GM12878 (cell line): ENCODE measurements around the gene LAP3. TPM values are rescaled to one million over a fixed set of nuclear protein-coding genes. Genes with fewer than 3 reads are reported as not detected.

Source experiments
- ATF7 ChIP-seq: fragments of 450-650 bp; IDR thresholded peaks from 2 replicates; pipeline ENCODE4 v1.6.1; 2016; ENCODE audit warnings: low read depth, mild to moderate bottlenecking
- GATAD2B ChIP-seq: fragments of 450-650 bp; conservative IDR thresholded peaks from 2 replicates; pipeline ENCODE4 v1.6.1; 2017; ENCODE audit warnings: low read depth, mild to moderate bottlenecking, moderate library complexity
- IKZF2 ChIP-seq, 2 experiments: fragments of 450-650 bp; IDR thresholded peaks; 2 replicates each; pipeline ENCODE4 v1.6.1; 2017; ENCODE audit warnings: mild to moderate bottlenecking in 2 of 2, moderate library complexity in 2 of 2
- IRF4 ChIP-seq: IDR thresholded peaks from 2 replicates; pipeline ENCODE4 v1.6.1; 2011; ENCODE audit warnings: low read depth, low read length
- LARP7 ChIP-seq: fragments of 450-650 bp; IDR thresholded peaks from 2 replicates; pipeline ENCODE4 v1.6.1; 2017; ENCODE audit warnings: mild to moderate bottlenecking
- MEF2A ChIP-seq: IDR thresholded peaks from 2 replicates; pipeline ENCODE4 v1.6.1; 2011; ENCODE audit warnings: low read depth, mild to moderate bottlenecking, low read length, moderate library complexity; ENCODE audit not compliant: insufficient read depth
- MEF2B ChIP-seq: fragments of 450-650 bp; IDR thresholded peaks from 2 replicates; pipeline ENCODE4 v1.6.1; 2018; ENCODE audit warnings: mild to moderate bottlenecking, moderate library complexity; ENCODE audit not compliant: partially characterized antibody, poor library complexity, severe bottlenecking
- MXI1 ChIP-seq: fragments of 150-350 bp; IDR thresholded peaks from 2 replicates; pipeline ENCODE4 v1.6.1; 2011; ENCODE audit warnings: low read depth, mild to moderate bottlenecking, inconsistent platforms, low read length, improper control_type of control experiment
- MYB ChIP-seq: fragments of 150-350 bp; IDR thresholded peaks from 2 replicates; pipeline ENCODE4 v1.6.1; 2014; ENCODE audit warnings: mild to moderate bottlenecking, low read depth, low read length, borderline replicate concordance
- NBN ChIP-seq: fragments of 450-650 bp; IDR thresholded peaks from 2 replicates; pipeline ENCODE4 v1.6.1; 2016
- RELA ChIP-seq: fragments of 450-650 bp; IDR thresholded peaks from 2 replicates; pipeline ENCODE4 v1.8.0; 2014; ENCODE audit warnings: borderline replicate concordance; ENCODE audit not compliant: partially characterized antibody
- SP1 ChIP-seq: IDR thresholded peaks from one replicate; pipeline ENCODE4 v1.6.1; 2011; ENCODE audit warnings: low read depth, low read length
- SUZ12 ChIP-seq: fragments of 200-600 bp; sonication (generic); IDR thresholded peaks from one replicate; pipeline ENCODE4 v1.6.1; 2018; ENCODE audit warnings: antibody characterized with exemption, mild to moderate bottlenecking; ENCODE audit not compliant: unreplicated experiment
- WRNIP1 ChIP-seq: IDR thresholded peaks from 2 replicates; pipeline ENCODE4 v1.6.1; 2011; ENCODE audit warnings: low read depth, low read length, improper control_type of control experiment, borderline replicate concordance
- ZNF24 ChIP-seq: fragments of 450-650 bp; IDR thresholded peaks from 2 replicates; pipeline ENCODE4 v1.6.1; 2017; ENCODE audit warnings: antibody characterized with exemption, mild to moderate bottlenecking
- ZNF274 ChIP-seq: IDR thresholded peaks from one replicate; pipeline ENCODE4 v1.8.0; 2011; ENCODE audit not compliant: insufficient read length, insufficient read depth
- polyA plus RNA-seq, 11 experiments: library from polyadenylated mRNA; depleted of rRNA in 4 of 11; unstranded in 6 of 11; stranded (reverse) in 5 of 11; fragments of >200 nt; fragmentation: Nextera tagmentation in 4 of 11; fragmentation: Illumina TruSeq in 1 of 11; extraction: Ambion mirVana in 4 of 11; extraction: Trizol in 1 of 11; gene quantifications; 1 replicate in 1 of 11; 2 replicates in 10 of 11; pipeline versions ENCODE4 v1.2.1 to v1.2.3, GENCODE V29; 2011 to 2016; ENCODE audit warnings: inconsistent platforms in 2 of 11, missing spikeins in 2 of 11, low read depth in 1 of 11
- total RNA-seq, 4 experiments: library from RNA; depleted of rRNA in 3 of 4; stranded (reverse); fragments of >200 nt in 3 of 4; fragmentation: Illumina TruSeq in 1 of 4; extraction: Trizol in 1 of 4; gene quantifications; 2 replicates each; pipeline versions ENCODE4 v1.2.1 to v1.2.3, GENCODE V29; 2013 to 2021
- TF ChIP-seq, protein P1 (sequence below): IDR thresholded peaks from 2 replicates; pipeline ENCODE4 v1.6.1; 2012; ENCODE audit warnings: low read depth, low read length, improper control_type of control experiment
- TF ChIP-seq, protein P2 (sequence below): IDR thresholded peaks from 2 replicates; pipeline ENCODE4 v1.6.1; 2012; ENCODE audit warnings: low read depth, low read length, improper control_type of control experiment
- TF ChIP-seq, protein P3 (sequence below): fragments of 450-650 bp; IDR thresholded peaks from 2 replicates; pipeline ENCODE4 v1.6.1; 2017; ENCODE audit warnings: mild to moderate bottlenecking
- TF ChIP-seq, protein P4 (sequence below): fragments of 450-650 bp; IDR thresholded peaks from 2 replicates; pipeline ENCODE4 v1.6.1; 2017; ENCODE audit warnings: borderline replicate concordance
- TF ChIP-seq, protein P5 (sequence below): fragments of 450-650 bp; IDR thresholded peaks from 2 replicates; pipeline ENCODE4 v1.6.1; 2017; ENCODE audit warnings: mild to moderate bottlenecking, moderate library complexity

LAP3 gene
- total and polyA plus RNA-seq, 10 of the 15 experiments (the other 5 are each of a cell fraction or from before 2014, with no cell fraction given): 134 to 249 (median 204) TPM

DNA sequence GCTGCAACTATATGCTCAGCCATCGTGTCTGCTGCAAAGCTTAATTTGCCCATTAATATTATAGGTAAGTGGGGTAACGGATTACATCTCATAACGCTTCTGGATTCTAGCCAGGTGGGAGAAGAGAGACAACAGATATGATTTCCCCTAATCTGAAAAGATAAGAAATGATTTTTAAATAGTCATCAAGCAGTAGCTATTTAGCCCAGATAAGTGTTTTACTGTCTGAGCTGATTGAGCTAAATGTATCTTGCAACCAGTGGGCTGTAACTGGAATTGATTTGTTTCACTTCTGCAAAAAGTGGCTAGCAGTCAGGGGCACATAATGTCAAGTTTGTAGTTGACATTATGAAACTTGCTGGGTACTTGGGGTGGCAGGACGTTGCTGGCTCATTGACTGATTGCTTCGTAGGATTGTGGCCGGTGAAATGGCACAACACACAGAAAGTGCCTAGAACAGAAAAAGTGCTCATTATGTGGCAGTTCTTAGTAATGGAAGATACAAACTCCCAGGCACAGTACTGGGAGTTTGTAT lies 18.5 kb downstream of the LAP3 start (continued):
- TF ChIP-seq MEF2A (no peak), IKZF2 (IDR thresholded peaks at IDR 0.05) (peak; percentile 71 to 84), WRNIP1 (no peak), NBN (0 out of 2 replicates have a peak, but pooled peaks have one; percentile 27), MYB (no peak), ATF7 (peak; percentile 46; the same call in 1 of the 2 replicates), GATAD2B (peak; percentile 74; the same call in 1 of the 2 replicates), ZNF24 (peak; percentile 64; the same call in 1 of the 2 replicates), IRF4 (peak; percentile 84), SP1 (peak; percentile 16), SUZ12 (no peak), RELA (no peak), ZNF274 (no peak), LARP7 (no peak), MXI1 (peak; percentile 42; the same call in 1 of the 2 replicates), MEF2B (peak; percentile 29)
- TF ChIP-seq, protein P1, sequence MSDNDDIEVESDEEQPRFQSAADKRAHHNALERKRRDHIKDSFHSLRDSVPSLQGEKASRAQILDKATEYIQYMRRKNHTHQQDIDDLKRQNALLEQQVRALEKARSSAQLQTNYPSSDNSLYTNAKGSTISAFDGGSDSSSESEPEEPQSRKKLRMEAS: no peak
- TF ChIP-seq, protein P2, sequence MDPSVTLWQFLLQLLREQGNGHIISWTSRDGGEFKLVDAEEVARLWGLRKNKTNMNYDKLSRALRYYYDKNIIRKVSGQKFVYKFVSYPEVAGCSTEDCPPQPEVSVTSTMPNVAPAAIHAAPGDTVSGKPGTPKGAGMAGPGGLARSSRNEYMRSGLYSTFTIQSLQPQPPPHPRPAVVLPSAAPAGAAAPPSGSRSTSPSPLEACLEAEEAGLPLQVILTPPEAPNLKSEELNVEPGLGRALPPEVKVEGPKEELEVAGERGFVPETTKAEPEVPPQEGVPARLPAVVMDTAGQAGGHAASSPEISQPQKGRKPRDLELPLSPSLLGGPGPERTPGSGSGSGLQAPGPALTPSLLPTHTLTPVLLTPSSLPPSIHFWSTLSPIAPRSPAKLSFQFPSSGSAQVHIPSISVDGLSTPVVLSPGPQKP: no peak
- TF ChIP-seq, protein P3, sequence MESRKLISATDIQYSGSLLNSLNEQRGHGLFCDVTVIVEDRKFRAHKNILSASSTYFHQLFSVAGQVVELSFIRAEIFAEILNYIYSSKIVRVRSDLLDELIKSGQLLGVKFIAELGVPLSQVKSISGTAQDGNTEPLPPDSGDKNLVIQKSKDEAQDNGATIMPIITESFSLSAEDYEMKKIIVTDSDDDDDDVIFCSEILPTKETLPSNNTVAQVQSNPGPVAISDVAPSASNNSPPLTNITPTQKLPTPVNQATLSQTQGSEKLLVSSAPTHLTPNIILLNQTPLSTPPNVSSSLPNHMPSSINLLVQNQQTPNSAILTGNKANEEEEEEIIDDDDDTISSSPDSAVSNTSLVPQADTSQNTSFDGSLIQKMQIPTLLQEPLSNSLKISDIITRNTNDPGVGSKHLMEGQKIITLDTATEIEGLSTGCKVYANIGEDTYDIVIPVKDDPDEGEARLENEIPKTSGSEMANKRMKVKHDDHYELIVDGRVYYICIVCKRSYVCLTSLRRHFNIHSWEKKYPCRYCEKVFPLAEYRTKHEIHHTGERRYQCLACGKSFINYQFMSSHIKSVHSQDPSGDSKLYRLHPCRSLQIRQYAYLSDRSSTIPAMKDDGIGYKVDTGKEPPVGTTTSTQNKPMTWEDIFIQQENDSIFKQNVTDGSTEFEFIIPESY: no peak
- TF ChIP-seq, protein P4, sequence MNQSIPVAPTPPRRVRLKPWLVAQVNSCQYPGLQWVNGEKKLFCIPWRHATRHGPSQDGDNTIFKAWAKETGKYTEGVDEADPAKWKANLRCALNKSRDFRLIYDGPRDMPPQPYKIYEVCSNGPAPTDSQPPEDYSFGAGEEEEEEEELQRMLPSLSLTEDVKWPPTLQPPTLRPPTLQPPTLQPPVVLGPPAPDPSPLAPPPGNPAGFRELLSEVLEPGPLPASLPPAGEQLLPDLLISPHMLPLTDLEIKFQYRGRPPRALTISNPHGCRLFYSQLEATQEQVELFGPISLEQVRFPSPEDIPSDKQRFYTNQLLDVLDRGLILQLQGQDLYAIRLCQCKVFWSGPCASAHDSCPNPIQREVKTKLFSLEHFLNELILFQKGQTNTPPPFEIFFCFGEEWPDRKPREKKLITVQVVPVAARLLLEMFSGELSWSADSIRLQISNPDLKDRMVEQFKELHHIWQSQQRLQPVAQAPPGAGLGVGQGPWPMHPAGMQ: no peak
- TF ChIP-seq, protein P5, sequence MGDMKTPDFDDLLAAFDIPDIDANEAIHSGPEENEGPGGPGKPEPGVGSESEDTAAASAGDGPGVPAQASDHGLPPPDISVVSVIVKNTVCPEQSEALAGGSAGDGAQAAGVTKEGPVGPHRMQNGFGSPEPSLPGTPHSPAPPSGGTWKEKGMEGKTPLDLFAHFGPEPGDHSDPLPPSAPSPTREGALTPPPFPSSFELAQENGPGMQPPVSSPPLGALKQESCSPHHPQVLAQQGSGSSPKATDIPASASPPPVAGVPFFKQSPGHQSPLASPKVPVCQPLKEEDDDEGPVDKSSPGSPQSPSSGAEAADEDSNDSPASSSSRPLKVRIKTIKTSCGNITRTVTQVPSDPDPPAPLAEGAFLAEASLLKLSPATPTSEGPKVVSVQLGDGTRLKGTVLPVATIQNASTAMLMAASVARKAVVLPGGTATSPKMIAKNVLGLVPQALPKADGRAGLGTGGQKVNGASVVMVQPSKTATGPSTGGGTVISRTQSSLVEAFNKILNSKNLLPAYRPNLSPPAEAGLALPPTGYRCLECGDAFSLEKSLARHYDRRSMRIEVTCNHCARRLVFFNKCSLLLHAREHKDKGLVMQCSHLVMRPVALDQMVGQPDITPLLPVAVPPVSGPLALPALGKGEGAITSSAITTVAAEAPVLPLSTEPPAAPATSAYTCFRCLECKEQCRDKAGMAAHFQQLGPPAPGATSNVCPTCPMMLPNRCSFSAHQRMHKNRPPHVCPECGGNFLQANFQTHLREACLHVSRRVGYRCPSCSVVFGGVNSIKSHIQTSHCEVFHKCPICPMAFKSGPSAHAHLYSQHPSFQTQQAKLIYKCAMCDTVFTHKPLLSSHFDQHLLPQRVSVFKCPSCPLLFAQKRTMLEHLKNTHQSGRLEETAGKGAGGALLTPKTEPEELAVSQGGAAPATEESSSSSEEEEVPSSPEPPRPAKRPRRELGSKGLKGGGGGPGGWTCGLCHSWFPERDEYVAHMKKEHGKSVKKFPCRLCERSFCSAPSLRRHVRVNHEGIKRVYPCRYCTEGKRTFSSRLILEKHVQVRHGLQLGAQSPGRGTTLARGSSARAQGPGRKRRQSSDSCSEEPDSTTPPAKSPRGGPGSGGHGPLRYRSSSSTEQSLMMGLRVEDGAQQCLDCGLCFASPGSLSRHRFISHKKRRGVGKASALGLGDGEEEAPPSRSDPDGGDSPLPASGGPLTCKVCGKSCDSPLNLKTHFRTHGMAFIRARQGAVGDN: peak; percentile 68; the same call in 1 of the 2 replicates
